ENCODE measurements around the gene HTR1A. TPM values are rescaled to one million over a fixed set of nuclear protein-coding genes. Genes with fewer than 3 reads are reported as not detected.

The HTR1A gene
- total RNA-seq, 1 donor from 2014 or later, result not detected

GRCh38 chr5:63958654-63959053, 3.6 kb downstream of the HTR1A start:
- no peaks in the 10 kb centered on the region for H3K36me3 ChIP-seq
- H3K27ac ChIP-seq, result no peak overlapping the region
- no peak overlapping the region for H3K4me3 ChIP-seq
- no peaks in the 10 kb centered on the region for H3K4me1 ChIP-seq
- H3K9me3 ChIP-seq, result no peaks in the 10 kb centered on the region
- H3K27me3 ChIP-seq, result no peaks in the 10 kb centered on the region
- no peak for DNase-seq (ENCODE audit: low spot score in 2 of 2)
- no peak for TF ChIP-seq CTCF (IDR thresholded peaks at IDR 0.05)
- intact Hi-C loops (cut with DNase I), result no loop called here

GRCh38 chr5:63957617-63958016, 4.6 kb downstream of the HTR1A start:
- DNase-seq (ENCODE audit: low spot score in 2 of 2), result no peak
- no peaks in the 10 kb centered on the region for H3K27me3 ChIP-seq
- H3K36me3 ChIP-seq, result no peaks in the 10 kb centered on the region
- H3K27ac ChIP-seq, result no peak overlapping the region
- no peak overlapping the region for H3K4me3 ChIP-seq
- no peaks in the 10 kb centered on the region for H3K9me3 ChIP-seq
- H3K4me1 ChIP-seq, result no peaks in the 10 kb centered on the region
- TF ChIP-seq CTCF (IDR thresholded peaks at IDR 0.05), result no peak
- intact Hi-C loops (cut with DNase I), result no loop called here

- intact Hi-C loops (cut with DNase I), result no loop called here
- no peaks in the 10 kb centered on the region for H3K9me3 ChIP-seq
- no peak overlapping the region for H3K4me3 ChIP-seq
- H3K36me3 ChIP-seq, result no peaks in the 10 kb centered on the region
- H3K27me3 ChIP-seq, result no peaks in the 10 kb centered on the region
- no peak for TF ChIP-seq CTCF (IDR thresholded peaks at IDR 0.05)
- H3K4me1 ChIP-seq, result no peaks in the 10 kb centered on the region
- no peak overlapping the region for H3K27ac ChIP-seq
- no peak for DNase-seq (ENCODE audit: low spot score in 2 of 2)
Measured at GRCh38 chr5:63953217-63953616, 9.0 kb downstream of the HTR1A start.

GRCh38 chr5:63935103-63935502, 27.1 kb downstream of the HTR1A start:
- no peaks in the 10 kb centered on the region for H3K4me1 ChIP-seq
- DNase-seq (ENCODE audit: low spot score in 2 of 2), result no peak
- H3K36me3 ChIP-seq, result no peaks in the 10 kb centered on the region
- TF ChIP-seq CTCF (IDR thresholded peaks at IDR 0.05), result no peak
- no peaks in the 10 kb centered on the region for H3K27me3 ChIP-seq
- no peaks in the 10 kb centered on the region for H3K9me3 ChIP-seq
- intact Hi-C loops (cut with DNase I), result no loop called here
- H3K4me3 ChIP-seq, result no peak overlapping the region
- no peak overlapping the region for H3K27ac ChIP-seq

GRCh38 chr5:63931836-63932235, 30.4 kb downstream of the HTR1A start:
- no peak for DNase-seq (ENCODE audit: low spot score in 2 of 2)

More at GRCh38 chr5:63931836-63932235, 30.4 kb downstream of the HTR1A start:
- H3K4me3 ChIP-seq, result no peak overlapping the region
- H3K36me3 ChIP-seq, result no peaks in the 10 kb centered on the region
- H3K27ac ChIP-seq, result no peak overlapping the region
- intact Hi-C loops (cut with DNase I), result no loop called here
- H3K27me3 ChIP-seq, result no peaks in the 10 kb centered on the region
- TF ChIP-seq CTCF (IDR thresholded peaks at IDR 0.05), result no peak
- H3K4me1 ChIP-seq, result no peaks in the 10 kb centered on the region
- H3K9me3 ChIP-seq, result no peaks in the 10 kb centered on the region
